T-cell (primary cell): Measurements from ENCODE around the gene CLCC1. TPM values are rescaled to one million over a fixed set of nuclear protein-coding genes. Genes with fewer than 3 reads are reported as not detected.

Experiments used
- ATAC-seq, 4 experiments: fragments of 200-7000 bp in 3 of 4; fragments of 150-1000 bp in 1 of 4; cut with Tn5 transposase; replicated peaks in 1 of 4; 1 replicate in 3 of 4; 2 replicates in 1 of 4; pipeline ENCODE4 v1.10.0; 2021; ENCODE audit warnings: moderate library complexity in 3 of 4, mild to moderate bottlenecking in 2 of 4, moderate number of reproducible peaks in 1 of 4
- CTCF ChIA-PET, 2 donors: fragments of 300-600 bp; sonication (Branson Sonifier 250); formaldehyde crosslinking; loops; one replicate each; lab custom pipeline; 2022; ENCODE audit warnings: antibody characterized with exemption in 2 of 2; lab: Charles Lee
- POLR2A ChIA-PET, 2 donors: fragments of 300-600 bp; sonication (Branson Sonifier 250); formaldehyde crosslinking; loops; one replicate each; lab custom pipeline; 2022; ENCODE audit warnings: antibody characterized with exemption in 2 of 2; lab: Charles Lee
- DNase-seq, 35 experiments: peaks; one replicate each; pipeline versions ENCODE4 v3.0.0 to v3.0.0-alpha.2; 2013 to 2023
- H3K27ac ChIP-seq: one replicate; pipeline ENCODE4 v1.5.1; 2013; ENCODE audit warnings: low read length
- H3K27me3 ChIP-seq, 2 experiments: replicated peaks in 1 of 2; 1 replicate in 1 of 2; 2 replicates in 1 of 2; pipeline versions ENCODE4 v1.6.1 to v1.7.0; 2013; ENCODE audit warnings: low read length in 1 of 2, mixed read lengths in 1 of 2; ENCODE audit not compliant: control insufficient read depth in 2 of 2, insufficient read depth in 2 of 2; ENCODE audit errors: extremely low read depth in 1 of 2
- H3K36me3 ChIP-seq, 2 donors: 1 replicate in 1 of 2; 2 replicates in 1 of 2; pipeline versions ENCODE4 v1.6.1 to v1.7.0; 2013; ENCODE audit warnings: low read length in 1 of 2; ENCODE audit not compliant: control insufficient read depth in 2 of 2, insufficient read depth in 1 of 2; ENCODE audit errors: extremely low read depth in 1 of 2
- H3K4me1 ChIP-seq, 2 experiments: 1 replicate in 1 of 2; 2 replicates in 1 of 2; pipeline versions ENCODE4 v1.6.1 to v1.7.0; 2013; ENCODE audit warnings: low read length in 2 of 2, mixed read lengths in 1 of 2; ENCODE audit not compliant: insufficient read depth in 2 of 2, control insufficient read depth in 1 of 2; ENCODE audit errors: extremely low read depth in 1 of 2
- H3K4me3 ChIP-seq, 2 donors: 1 replicate in 1 of 2; 2 replicates in 1 of 2; pipeline versions ENCODE4 v1.5.1 to v1.7.0; 2013; ENCODE audit warnings: mild to moderate bottlenecking in 2 of 2, low read length in 1 of 2, moderate library complexity in 1 of 2; ENCODE audit not compliant: control insufficient read depth in 1 of 2; ENCODE audit errors: extremely low read depth in 1 of 2
- H3K9me3 ChIP-seq: 2 replicates; pipeline ENCODE4 v1.7.0; 2013
- H3K27ac Mint-ChIP-seq, 2 donors: one replicate each; pipeline ENCODE4 v1.8.0; 2020 to 2021; ENCODE audit warnings: mild to moderate bottlenecking in 2 of 2, mixed read lengths in 2 of 2
- H3K27me3 Mint-ChIP-seq, 2 donors: one replicate each; pipeline ENCODE4 v1.8.0; 2021 to 2022; ENCODE audit warnings: mixed read lengths in 2 of 2
- H3K36me3 Mint-ChIP-seq: one replicate; pipeline ENCODE4 v1.8.0; 2021; ENCODE audit warnings: mixed read lengths
- H3K4me1 Mint-ChIP-seq, 3 donors: one replicate each; pipeline ENCODE4 v1.8.0; 2020 to 2022; ENCODE audit warnings: mixed read lengths in 3 of 3, mild to moderate bottlenecking in 1 of 3
- H3K4me3 Mint-ChIP-seq, 3 donors: one replicate each; pipeline ENCODE4 v1.8.0; 2020 to 2022; ENCODE audit warnings: mild to moderate bottlenecking in 3 of 3, mixed read lengths in 3 of 3, moderate library complexity in 3 of 3
- H3K9me3 Mint-ChIP-seq, 3 donors: one replicate each; pipeline ENCODE4 v1.8.0; 2020 to 2022; ENCODE audit warnings: mixed read lengths in 3 of 3
- WGBS: methylation state at CpG from one replicate; pipeline ENCODE4 v1.1.5; 2013; ENCODE audit warnings: missing lambda C conversion rate; ENCODE audit not compliant: insufficient coverage; 5-methylcytosine and 5-hydroxymethylcytosine counted together
- total RNA-seq, 35 experiments: library from RNA in 6 of 35; stranded (reverse) in 6 of 35; fragments of 120-200 nt in 1 of 35; gene quantifications; one replicate each; pipeline versions ENCODE4 v1.2.1 to v1.2.4 and lab custom pipeline; 2013 to 2026

Gene CLCC1
- total RNA-seq, 5 donors from 2014 or later (not counting 1 experiment from before 2014, with no cell fraction given), result 14.3 to 33.3 (median 22.4) TPM

DNA sequence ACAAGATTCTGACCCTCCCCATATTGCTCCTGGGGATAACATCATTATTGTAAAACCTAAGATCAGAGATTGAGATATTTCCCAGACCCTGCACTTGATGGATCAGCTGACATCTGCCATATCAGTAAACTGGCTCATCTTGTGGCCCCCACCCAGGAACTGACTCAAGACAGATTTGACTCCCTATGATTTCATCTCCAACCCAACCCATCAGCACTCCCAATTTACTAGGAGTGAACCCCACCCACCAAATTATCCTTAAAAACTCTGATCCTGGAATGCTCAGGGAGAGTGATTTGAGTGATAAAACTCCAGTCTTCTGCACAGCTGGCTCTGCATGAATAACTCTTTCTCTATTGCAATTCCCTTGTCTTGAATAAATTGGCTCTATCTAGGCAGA is 6.1 kb upstream of the CLCC1 start:
- no peak overlapping the region for H3K27ac ChIP-seq
- no peak for DNase-seq
- H3K27me3 Mint-ChIP-seq, result no peaks in the 10 kb centered on the region
- CTCF ChIA-PET, result no interaction called here
- no peak overlapping the region for H3K27ac Mint-ChIP-seq
- H3K4me1 ChIP-seq, result no peaks in the 10 kb centered on the region
- H3K36me3 Mint-ChIP-seq, result peaks cover 42% of the 10 kb centered on the region
- H3K4me3 ChIP-seq, result no peak overlapping the region
- no peaks in the 10 kb centered on the region for H3K4me1 Mint-ChIP-seq
- no peak overlapping the region for H3K4me3 Mint-ChIP-seq
- H3K9me3 ChIP-seq, result no peaks in the 10 kb centered on the region
- POLR2A ChIA-PET, result no interaction called here
- no peak for ATAC-seq
- peaks cover 0 to 6% of the 10 kb centered on the region in 2 donors for H3K36me3 ChIP-seq
- no peaks in the 10 kb centered on the region for H3K27me3 ChIP-seq
- no peaks in the 10 kb centered on the region for H3K9me3 Mint-ChIP-seq

- H3K9me3 ChIP-seq, result no peaks in the 10 kb centered on the region
- H3K36me3 Mint-ChIP-seq, result peaks cover 20% of the 10 kb centered on the region
- peaks cover 0 to 3% of the 10 kb centered on the region in 2 donors for H3K27me3 Mint-ChIP-seq
- WGBS, result 42% methylated on average over 5 of the region's 12 CpGs
- DNase-seq, result peak in 18 of 35 experiments; percentile 3 to 34 (median 19)
- H3K9me3 Mint-ChIP-seq, result no peaks in the 10 kb centered on the region
- peak overlapping the region; percentile 52 to 61 for H3K27ac Mint-ChIP-seq
- H3K36me3 ChIP-seq, result no peaks in the 10 kb centered on the region
- peak overlapping the region; percentile 70 to 73 for H3K4me3 ChIP-seq
- peaks cover 30 to 48% (median 43%) of the 10 kb centered on the region in 3 donors for H3K4me1 Mint-ChIP-seq
- CTCF ChIA-PET, result interaction anchor here in 1 of 2 donors (0.6 to 0.8 kb wide), 2 partner anchors 11 to 14 kb away, joined by 3 to 8 read pairs; no protein-coding TSS in a partner anchor
- H3K4me3 Mint-ChIP-seq, result peak overlapping the region; percentile 82 to 89 (median 85)
- H3K27ac ChIP-seq, result peak overlapping the region; percentile 53
- peak in 2 of 4 experiments; percentile 7 to 9 for ATAC-seq
- H3K4me1 ChIP-seq, result peaks cover 4 to 38% of the 10 kb centered on the region in 2 experiments
- POLR2A ChIA-PET, result interaction anchor here (0.6 to 1.3 kb wide), 3 partner anchors 9 to 1807 kb away, joined by 4 to 6 read pairs (median 5); partner anchors contain the start of gene WDR47 (in 1 of the 2)
- H3K27me3 ChIP-seq, result peaks cover 0 to 4% of the 10 kb centered on the region in 2 experiments
Measured at GRCh38 chr1:108962681-108963051, 618 bp downstream of the CLCC1 start.

DNA sequence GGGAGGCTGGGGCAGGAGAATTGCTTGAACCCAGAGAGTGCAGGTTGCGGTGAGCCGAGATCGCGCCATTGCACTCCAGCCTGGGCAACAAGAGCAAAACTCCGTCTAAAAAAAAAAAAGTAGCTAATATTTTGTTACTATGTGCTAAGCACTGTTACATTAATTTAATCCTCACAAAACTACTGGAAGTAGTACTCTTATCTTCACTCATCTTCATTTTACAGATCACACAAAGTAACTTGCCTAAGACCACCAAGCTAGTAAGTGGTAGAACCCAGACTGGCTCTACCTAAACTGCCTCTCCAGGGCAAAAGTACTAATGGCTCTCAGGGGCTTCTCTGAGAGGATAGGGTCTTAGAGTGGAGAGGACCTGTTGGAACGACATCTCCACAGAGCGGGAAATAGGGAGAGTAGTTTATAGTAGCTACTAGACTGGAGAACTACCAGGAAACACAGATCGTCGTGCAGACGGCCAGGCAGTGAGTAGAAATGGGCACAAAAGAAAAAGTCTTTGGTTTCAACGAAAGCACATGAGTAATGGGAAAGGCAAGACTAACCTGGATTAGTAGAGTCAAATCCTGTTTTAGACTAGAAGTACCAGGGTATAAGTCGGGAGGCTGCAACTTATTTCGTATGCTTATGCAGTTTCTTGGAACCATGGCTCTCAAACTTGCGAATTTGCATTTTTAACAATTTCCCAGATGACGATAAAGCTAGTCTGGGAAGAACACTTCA is 1.4 kb downstream of the CLCC1 start:
- peaks cover 37 to 55% (median 50%) of the 10 kb centered on the region in 3 donors for H3K4me1 Mint-ChIP-seq
- peaks cover 0 to 4% of the 10 kb centered on the region in 2 experiments for H3K27me3 ChIP-seq
- ChIA-PET CTCF (interaction anchor here (0.5 to 0.9 kb wide), 5 partner anchors 15 to 1377 kb away, joined by 3 to 4 read pairs (median 3); no protein-coding TSS in a partner anchor), POLR2A (interaction anchor here in 1 of 2 donors (0.7 kb wide), 1 partner anchor 315 kb away, joined by 5 read pairs; no protein-coding TSS in a partner anchor)
- H3K27me3 Mint-ChIP-seq, result peaks cover 0 to 3% of the 10 kb centered on the region in 2 donors
- peak overlapping the region; percentile 82 to 89 (median 85) for H3K4me3 Mint-ChIP-seq
- peak overlapping the region in 1 of 2 donors; percentile 64 for H3K27ac Mint-ChIP-seq
- no peaks in the 10 kb centered on the region for H3K9me3 ChIP-seq
- no peaks in the 10 kb centered on the region for H3K9me3 Mint-ChIP-seq
- peak overlapping the region in 1 of 2 donors; percentile 73 for H3K4me3 ChIP-seq
- no peaks in the 10 kb centered on the region for H3K36me3 ChIP-seq
- H3K36me3 Mint-ChIP-seq, result peaks cover 18% of the 10 kb centered on the region
- peaks cover 11 to 46% of the 10 kb centered on the region in 2 experiments for H3K4me1 ChIP-seq
- ATAC-seq (no peak), DNase-seq (no peak)
- WGBS, result 99% methylated on average over 9 of the region's 15 CpGs
- H3K27ac ChIP-seq, result no peak overlapping the region

DNA sequence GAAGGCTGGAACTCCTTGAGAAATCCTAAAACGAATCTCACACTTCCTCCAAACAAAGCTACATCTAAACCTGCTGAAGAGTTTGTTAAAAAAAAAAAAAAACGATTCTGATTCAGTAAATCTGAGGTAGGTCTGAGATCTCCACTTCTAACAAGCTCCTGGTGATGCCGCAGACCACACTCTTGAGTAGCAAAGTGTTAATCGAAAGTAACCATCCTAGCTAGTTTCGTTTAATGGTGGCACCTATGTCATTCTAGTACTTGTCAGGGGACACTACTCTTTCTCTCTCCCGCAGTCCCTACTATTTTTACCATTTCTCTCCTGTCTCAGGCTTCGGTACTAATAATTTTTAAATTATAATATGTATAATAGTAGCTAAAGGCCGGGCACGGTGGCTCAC is 2.1 kb downstream of the CLCC1 start:
- ChIA-PET POLR2A (interaction anchor here in 1 of 2 donors (0.5 to 0.7 kb wide), 2 partner anchors 10 to 314 kb away, joined by 5 read pairs; no protein-coding TSS in a partner anchor), CTCF (interaction anchor here (0.5 to 0.9 kb wide), 7 partner anchors 16 to 1377 kb away, joined by 3 to 4 read pairs (median 3); no protein-coding TSS in a partner anchor)
- Mint-ChIP-seq H3K9me3 (no peaks in the 10 kb centered on the region), H3K27me3 (peaks cover 0 to 3% of the 10 kb centered on the region in 2 donors), H3K4me1 (peaks cover 45 to 62% (median 58%) of the 10 kb centered on the region in 3 donors), H3K27ac (no peak overlapping the region), H3K36me3 (peaks cover 18% of the 10 kb centered on the region), H3K4me3 (no peak overlapping the region)
- 45% methylated on average over 5 of the region's 9 CpGs for WGBS
- no peak overlapping the region for H3K27ac ChIP-seq
- no peaks in the 10 kb centered on the region for H3K9me3 ChIP-seq
- no peaks in the 10 kb centered on the region for H3K36me3 ChIP-seq
- DNase-seq (peak in 12 of 35 experiments; percentile 2 to 69 (median 22)), ATAC-seq (no peak)
- H3K27me3 ChIP-seq, result peaks cover 0 to 4% of the 10 kb centered on the region in 2 experiments
- no peak overlapping the region for H3K4me3 ChIP-seq
- peaks cover 13 to 51% of the 10 kb centered on the region in 2 experiments for H3K4me1 ChIP-seq

GRCh38 chr1:108960719-108961118 is 2.6 kb downstream of the CLCC1 start:
- H3K36me3 Mint-ChIP-seq, result peaks cover 22% of the 10 kb centered on the region
- Histone ChIP-seq H3K27ac (no peak overlapping the region), H3K4me3 (no peak overlapping the region), H3K36me3 (no peaks in the 10 kb centered on the region), H3K27me3 (peaks cover 0 to 4% of the 10 kb centered on the region in 2 experiments), H3K4me1 (peaks cover 13 to 55% of the 10 kb centered on the region in 2 experiments), H3K9me3 (no peaks in the 10 kb centered on the region)
- peaks cover 0 to 3% of the 10 kb centered on the region in 2 donors for H3K27me3 Mint-ChIP-seq
- H3K9me3 Mint-ChIP-seq, result no peaks in the 10 kb centered on the region
- 94% methylated on average over 2 of the region's 5 CpGs for WGBS
- ChIA-PET POLR2A (no interaction called here), CTCF (interaction anchor here (0.6 to 0.9 kb wide), 3 partner anchors 16 to 139 kb away, joined by 3 to 4 read pairs (median 3); no protein-coding TSS in a partner anchor)
- no peak for DNase-seq
- H3K27ac Mint-ChIP-seq, result no peak overlapping the region
- H3K4me3 Mint-ChIP-seq, result no peak overlapping the region
- H3K4me1 Mint-ChIP-seq, result peaks cover 49 to 67% (median 62%) of the 10 kb centered on the region in 3 donors
- no peak for ATAC-seq

GRCh38 chr1:108957888-108958287 is 5.4 kb downstream of the CLCC1 start:
- peaks cover 0 to 4% of the 10 kb centered on the region in 2 experiments for H3K27me3 ChIP-seq
- DNase-seq (no peak), ATAC-seq (no peak)
- WGBS, result 100% methylated on average over 5 of the region's 5 CpGs
- no peak overlapping the region for H3K27ac ChIP-seq
- CTCF ChIA-PET, result no interaction called here
- POLR2A ChIA-PET, result interaction anchor here in 1 of 2 donors (0.6 kb wide), 1 partner anchor 82 kb away, joined by 7 read pairs; no protein-coding TSS in a partner anchor
- Mint-ChIP-seq H3K9me3 (no peaks in the 10 kb centered on the region), H3K27ac (no peak overlapping the region), H3K27me3 (peaks cover 0 to 3% of the 10 kb centered on the region in 2 donors), H3K36me3 (peaks cover 43% of the 10 kb centered on the region), H3K4me3 (peak overlapping the region in 1 of 3 donors; percentile 53), H3K4me1 (peaks cover 58 to 75% (median 62%) of the 10 kb centered on the region in 3 donors)
- H3K9me3 ChIP-seq, result no peaks in the 10 kb centered on the region
- no peaks in the 10 kb centered on the region for H3K36me3 ChIP-seq
- peaks cover 13 to 52% of the 10 kb centered on the region in 2 experiments for H3K4me1 ChIP-seq
- no peak overlapping the region for H3K4me3 ChIP-seq
